Measurements from ENCODE around the gene SLC4A1AP. TPM values are rescaled to one million over a fixed set of nuclear protein-coding genes. Genes with fewer than 3 reads are reported as not detected.
A peak's percentile ranks its signal among the peaks of the same experiment; 100 is the strongest.

The SLC4A1AP gene
- total and polyA plus RNA-seq, 2 of the 13 experiments (the other 11 are each of a cell fraction or from before 2014, with no cell fraction given) = 15.3 to 44.6 TPM

GRCh38 chr2:27663285-27664153 is at the start of gene SLC4A1AP, which contains the start of gene SUPT7L (continued):
- TF ChIP-seq, protein P1, sequence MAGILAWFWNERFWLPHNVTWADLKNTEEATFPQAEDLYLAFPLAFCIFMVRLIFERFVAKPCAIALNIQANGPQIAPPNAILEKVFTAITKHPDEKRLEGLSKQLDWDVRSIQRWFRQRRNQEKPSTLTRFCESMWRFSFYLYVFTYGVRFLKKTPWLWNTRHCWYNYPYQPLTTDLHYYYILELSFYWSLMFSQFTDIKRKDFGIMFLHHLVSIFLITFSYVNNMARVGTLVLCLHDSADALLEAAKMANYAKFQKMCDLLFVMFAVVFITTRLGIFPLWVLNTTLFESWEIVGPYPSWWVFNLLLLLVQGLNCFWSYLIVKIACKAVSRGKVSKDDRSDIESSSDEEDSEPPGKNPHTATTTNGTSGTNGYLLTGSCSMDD (CRISPR knock-in tag; IDR thresholded peaks at IDR 0.05) = no peak
- TF ChIP-seq ZBTB3 (CRISPR knock-in tag; IDR thresholded peaks at IDR 0.05; ENCODE audit: borderline replicate concordance, low read depth) (no peak), REL (CRISPR knock-in tag; conservative IDR thresholded peaks at IDR 0.05) (no peak), CBX1 (IDR thresholded peaks at IDR 0.05; ENCODE audit: low read depth) (peak; percentile 55), ZNF530 (CRISPR knock-in tag; IDR thresholded peaks at IDR 0.05; ENCODE audit: low read depth) (0 out of 2 replicates have a peak, but pooled peaks have one; percentile 73), MIER3 (CRISPR knock-in tag; IDR thresholded peaks at IDR 0.05; ENCODE audit: borderline replicate concordance) (peak; percentile 90), NFYC (CRISPR knock-in tag; IDR thresholded peaks at IDR 0.05) (no peak), MTF1 (CRISPR knock-in tag; IDR thresholded peaks at IDR 0.05) (peak; percentile 81), CEBPB (IDR thresholded peaks at IDR 0.05; ENCODE audit: borderline replicate concordance, low read depth, low read length) (no peak), ZNF367 (CRISPR knock-in tag; IDR thresholded peaks at IDR 0.05; ENCODE audit: borderline replicate concordance) (no peak), ZFY (CRISPR knock-in tag; IDR thresholded peaks at IDR 0.05) (peak; percentile 89), SMAD9 (CRISPR knock-in tag; IDR thresholded peaks at IDR 0.05) (0 out of 2 replicates have a peak, but pooled peaks have one; percentile 49), SP4 (CRISPR knock-in tag; IDR thresholded peaks at IDR 0.05) (peak; percentile 70; the same call in 1 of the 2 replicates), MXD4 (CRISPR knock-in tag; IDR thresholded peaks at IDR 0.05) (peak; percentile 75), PCBP2 (optimal IDR thresholded peaks at IDR 0.05; ENCODE audit: low read depth, low read length, poor library complexity, severe bottlenecking) (peak; percentile 51), ZBTB7A (CRISPR knock-in tag; IDR thresholded peaks at IDR 0.05) (no peak), HES4 (CRISPR knock-in tag; IDR thresholded peaks at IDR 0.05; ENCODE audit: borderline replicate concordance) (no peak; the same call in none of the 2 replicates), ZNF354B (CRISPR knock-in tag; IDR thresholded peaks at IDR 0.05) (peak; percentile 98), MED1 (CRISPR knock-in tag; IDR thresholded peaks at IDR 0.05) (peak; percentile 91), SNAI1 (CRISPR knock-in tag; IDR thresholded peaks at IDR 0.05; ENCODE audit: borderline replicate concordance) (peak; percentile 72; the same call in 1 of the 2 replicates), IKZF4 (CRISPR knock-in tag; IDR thresholded peaks at IDR 0.05; ENCODE audit: borderline replicate concordance, low read depth, not compliant biosample characterization) (peak; percentile 57), FOXM1 (CRISPR knock-in tag; IDR thresholded peaks at IDR 0.05) (peak; percentile 88; the same call in 1 of the 2 replicates), ZNF556 (CRISPR knock-in tag; IDR thresholded peaks at IDR 0.05; ENCODE audit: borderline replicate concordance) (peak; percentile 95; the same call in 1 of the 2 replicates), ZBTB1 (CRISPR knock-in tag; IDR thresholded peaks at IDR 0.05; ENCODE audit: borderline replicate concordance) (no peak), FOXJ3 (CRISPR knock-in tag; IDR thresholded peaks at IDR 0.05; ENCODE audit: borderline replicate concordance) (peak; percentile 84)
- TF ChIP-seq, protein P2, sequence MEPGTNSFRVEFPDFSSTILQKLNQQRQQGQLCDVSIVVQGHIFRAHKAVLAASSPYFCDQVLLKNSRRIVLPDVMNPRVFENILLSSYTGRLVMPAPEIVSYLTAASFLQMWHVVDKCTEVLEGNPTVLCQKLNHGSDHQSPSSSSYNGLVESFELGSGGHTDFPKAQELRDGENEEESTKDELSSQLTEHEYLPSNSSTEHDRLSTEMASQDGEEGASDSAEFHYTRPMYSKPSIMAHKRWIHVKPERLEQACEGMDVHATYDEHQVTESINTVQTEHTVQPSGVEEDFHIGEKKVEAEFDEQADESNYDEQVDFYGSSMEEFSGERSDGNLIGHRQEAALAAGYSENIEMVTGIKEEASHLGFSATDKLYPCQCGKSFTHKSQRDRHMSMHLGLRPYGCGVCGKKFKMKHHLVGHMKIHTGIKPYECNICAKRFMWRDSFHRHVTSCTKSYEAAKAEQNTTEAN (CRISPR knock-in tag; conservative IDR thresholded peaks at IDR 0.05) = peak; percentile 88
- TF ChIP-seq, protein P3, sequence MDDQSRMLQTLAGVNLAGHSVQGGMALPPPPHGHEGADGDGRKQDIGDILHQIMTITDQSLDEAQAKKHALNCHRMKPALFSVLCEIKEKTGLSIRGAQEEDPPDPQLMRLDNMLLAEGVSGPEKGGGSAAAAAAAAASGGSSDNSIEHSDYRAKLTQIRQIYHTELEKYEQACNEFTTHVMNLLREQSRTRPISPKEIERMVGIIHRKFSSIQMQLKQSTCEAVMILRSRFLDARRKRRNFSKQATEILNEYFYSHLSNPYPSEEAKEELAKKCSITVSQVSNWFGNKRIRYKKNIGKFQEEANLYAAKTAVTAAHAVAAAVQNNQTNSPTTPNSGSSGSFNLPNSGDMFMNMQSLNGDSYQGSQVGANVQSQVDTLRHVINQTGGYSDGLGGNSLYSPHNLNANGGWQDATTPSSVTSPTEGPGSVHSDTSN (CRISPR knock-in tag; IDR thresholded peaks at IDR 0.05; ENCODE audit: borderline replicate concordance) = peak; percentile 88

Measured in HepG2 (cell line).